Left ventricle myocardium superior (tissue), 1 donor: Measurements from ENCODE around the gene DOCK1. TPM values are rescaled to one million over a fixed set of nuclear protein-coding genes. Genes with fewer than 3 reads are reported as not detected.
A peak's percentile ranks its signal among the peaks of the same experiment; 100 is the strongest.

ENCODE experiments used
- ATAC-seq: fragments of 200-7000 bp; cut with Tn5 transposase; one replicate; pipeline ENCODE4 v1.9.1; 2020; ENCODE audit warnings: mild to moderate bottlenecking, moderate library complexity
- DNase-seq: peaks from one replicate; pipeline ENCODE4 v3.0.0-alpha.2; 2020
- intact Hi-C: fragments of 100-400 bp; cut with micrococcal nuclease; formaldehyde crosslinking; loops from one replicate; pipeline ENCODE4 v1.11.0; 2022
- total RNA-seq: library from RNA; stranded (reverse); fragmentation: NEBNext Ultra II Directional; extraction: Animal tissue kit (Norgen Biotek cat#: 25700); gene quantifications from one replicate; pipeline ENCODE4 v1.2.1, GENCODE V29; 2021
- donor health status: DM: no; HTN: yes; CAD: no; lungs with severe emphysema.

The DOCK1 gene
- total RNA-seq, 1 donor from 2014 or later: 16.3 TPM

DNA sequence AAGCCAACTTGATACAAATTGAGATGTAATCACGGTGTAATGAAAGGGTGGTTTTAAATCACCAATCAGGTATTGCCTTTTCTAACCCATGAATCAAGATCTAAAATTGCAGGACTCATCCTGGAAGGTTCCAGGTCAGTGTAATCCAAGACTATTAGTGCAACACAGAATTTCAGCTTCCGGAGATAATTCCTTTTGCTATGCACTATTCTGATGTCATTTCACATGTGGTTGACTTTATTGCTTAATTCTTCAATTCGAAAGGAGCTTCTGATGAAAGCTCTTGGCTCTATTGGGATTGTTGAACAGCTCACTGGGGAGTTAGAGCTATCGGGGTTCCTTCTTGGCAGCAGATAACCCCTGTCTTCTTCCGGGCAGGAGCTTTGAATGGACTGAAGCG, 438.6 kb downstream of the DOCK1 start:
- ATAC-seq (no peak), DNase-seq (no peak)
- intact Hi-C loops: no loop called here

GRCh38 chr10:127344346-127344745, 439.1 kb downstream of the DOCK1 start:
- intact Hi-C loops: no loop called here
- DNase-seq: no peak
- no peak for ATAC-seq

GRCh38 chr10:127345231-127345965, 440.2 kb downstream of the DOCK1 start:
- intact Hi-C loops: no loop called here
- no peak for DNase-seq
- ATAC-seq: no peak

DNA sequence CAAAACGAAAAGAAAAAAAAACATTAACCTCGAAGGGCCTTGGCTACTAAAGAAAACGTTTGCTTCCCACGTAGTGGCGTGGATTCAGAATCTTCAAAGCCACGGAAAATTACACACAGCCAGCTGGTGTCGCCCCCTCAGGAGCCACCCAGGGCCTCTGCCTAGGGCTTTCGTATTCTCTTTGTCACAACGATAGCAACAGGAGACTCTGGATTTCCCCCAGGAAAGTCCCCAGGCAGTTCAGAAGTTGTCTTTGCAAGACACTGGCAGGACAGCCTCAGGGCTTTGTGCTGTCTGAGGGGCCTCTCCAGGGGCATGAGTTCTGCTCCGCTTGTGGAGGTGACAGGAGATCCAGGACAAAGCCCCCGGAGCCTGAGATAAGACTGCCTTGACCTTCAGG, 441.4 kb downstream of the DOCK1 start:
- DNase-seq (no peak), ATAC-seq (no peak)
- intact Hi-C loops: no loop called here

DNA sequence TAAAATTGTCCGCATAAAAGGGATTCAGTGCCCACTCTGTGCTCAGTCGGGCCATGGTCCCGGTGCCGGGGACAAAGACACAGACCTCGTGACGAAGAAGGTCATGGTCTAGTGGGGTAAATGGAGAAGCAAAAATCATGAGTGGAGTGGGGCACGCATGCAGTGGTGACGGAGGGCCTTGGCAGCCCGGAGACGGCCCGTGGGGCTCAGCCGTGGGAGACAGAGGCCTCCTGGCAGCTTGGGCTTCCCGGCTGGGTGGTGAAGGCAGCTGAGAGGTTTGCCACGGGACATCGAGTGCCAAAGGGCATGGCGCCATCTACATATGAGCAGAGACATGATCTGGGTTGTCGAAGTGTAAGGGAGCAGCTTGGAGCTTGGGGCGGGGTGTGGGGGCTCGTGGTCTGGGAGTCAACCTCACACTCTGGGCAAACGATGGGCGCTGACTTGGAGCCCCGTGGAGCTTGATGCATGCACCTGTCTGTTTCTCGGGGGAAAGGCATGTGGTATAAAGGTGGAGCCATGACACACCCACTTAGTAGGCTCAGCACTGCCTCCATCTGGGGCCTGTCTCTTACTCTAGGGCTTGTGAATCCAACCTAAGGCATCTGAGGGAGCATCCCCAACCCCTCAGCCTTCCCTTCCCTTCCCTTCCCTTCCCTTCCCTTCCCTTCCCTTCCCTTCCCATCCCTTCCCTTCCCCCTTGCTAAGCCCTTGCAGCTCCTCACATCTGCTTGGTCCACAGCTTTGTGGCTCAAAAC, 442.2 kb downstream of the DOCK1 start:
- no peak for ATAC-seq
- DNase-seq: no peak
- intact Hi-C loops: no loop called here

DNA sequence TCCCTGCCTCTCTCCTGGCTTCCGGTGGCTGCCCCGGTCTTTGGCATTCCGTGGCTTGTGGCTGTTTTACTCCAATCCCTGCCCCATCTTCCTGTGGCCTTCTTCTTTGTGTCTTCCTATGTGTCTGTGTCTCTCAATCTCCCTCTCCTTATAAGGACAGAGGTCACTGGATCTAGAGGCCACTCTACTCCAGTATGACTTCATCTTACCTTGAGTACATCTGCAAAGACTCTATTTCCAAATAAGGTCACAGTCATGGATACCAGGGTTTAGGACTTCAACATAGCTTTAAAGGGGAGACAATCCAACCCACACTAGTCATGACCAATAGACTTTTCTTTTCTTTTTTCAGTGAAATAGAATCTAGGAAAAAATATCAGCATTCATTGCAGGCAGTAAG, 444.5 kb downstream of the DOCK1 start:
- DNase-seq: no peak
- intact Hi-C loops: no loop called here

GRCh38 chr10:127351542-127351941, 446.3 kb downstream of the DOCK1 start:
- ATAC-seq (no peak), DNase-seq (no peak)
- intact Hi-C loops: no loop called here

More for the DNA sequence above, 444.5 kb downstream of the DOCK1 start:
- no peak for ATAC-seq

DNA sequence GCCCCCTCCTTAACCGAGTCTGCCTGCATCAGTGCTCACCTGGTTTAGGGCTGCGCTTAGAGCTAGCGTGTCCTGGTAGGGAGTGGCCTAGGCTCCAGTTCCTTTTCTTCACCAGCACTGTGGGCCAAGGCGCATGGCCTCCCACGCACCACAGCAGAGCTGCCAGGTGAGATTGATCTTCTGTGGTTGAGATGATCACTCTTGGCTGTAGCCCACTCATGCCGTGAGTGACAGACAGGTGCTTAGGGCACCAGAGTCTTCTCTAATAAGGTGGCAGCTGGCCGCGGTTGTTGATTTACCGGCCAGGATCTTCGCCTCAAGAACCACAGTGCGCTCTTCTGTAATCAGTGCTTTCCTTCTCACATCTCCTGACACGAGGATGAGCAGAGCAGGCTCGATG, 448.3 kb downstream of the DOCK1 start:
- no peak for ATAC-seq
- intact Hi-C loops: no loop called here
- no peak for DNase-seq

DNA sequence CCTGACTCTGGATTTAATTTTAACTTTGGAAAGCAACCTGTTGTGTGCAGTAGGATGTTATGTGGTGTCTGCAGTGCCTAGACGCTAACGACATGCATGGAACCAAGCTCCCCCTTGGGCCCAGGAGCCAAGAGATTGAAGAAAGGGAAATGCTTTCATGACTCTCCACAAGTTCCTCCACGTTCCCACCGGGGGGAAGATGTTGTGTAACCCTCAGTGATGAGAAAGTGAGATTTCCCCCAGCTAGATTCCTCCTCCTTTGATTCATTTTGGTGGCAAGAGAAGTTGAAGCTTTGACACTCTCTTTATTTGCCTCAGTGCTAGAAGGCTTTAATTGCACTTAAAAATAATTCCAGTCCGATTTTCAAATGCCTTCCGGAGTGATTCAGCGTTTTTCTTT, 449.0 kb downstream of the DOCK1 start:
- intact Hi-C loops: no loop called here
- no peak for ATAC-seq
- DNase-seq: no peak

DNA sequence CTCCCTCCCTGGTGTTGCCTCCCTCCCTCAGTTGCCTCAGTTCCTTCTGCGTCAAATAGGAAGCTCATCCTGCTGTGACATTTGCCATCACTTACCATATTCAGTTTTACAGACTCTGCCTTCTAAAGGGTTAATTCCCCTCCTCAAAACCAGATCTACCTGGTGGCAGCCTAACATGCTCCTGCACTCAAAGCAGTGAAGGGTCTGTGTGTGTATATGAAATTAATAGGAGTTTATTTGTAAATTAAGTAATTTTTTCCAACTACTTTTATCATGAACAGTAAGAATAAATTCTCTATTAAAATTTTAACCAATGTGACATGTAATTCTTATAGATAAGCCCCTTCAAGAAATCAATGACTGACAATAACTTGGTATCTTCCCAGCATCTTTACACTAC, 449.8 kb downstream of the DOCK1 start:
- DNase-seq: no peak
- ATAC-seq: no peak
- intact Hi-C loops: no loop called here

GRCh38 chr10:127356360-127356759, 451.1 kb downstream of the DOCK1 start:
- intact Hi-C loops: no loop called here
- DNase-seq: no peak
- no peak for ATAC-seq

DNA sequence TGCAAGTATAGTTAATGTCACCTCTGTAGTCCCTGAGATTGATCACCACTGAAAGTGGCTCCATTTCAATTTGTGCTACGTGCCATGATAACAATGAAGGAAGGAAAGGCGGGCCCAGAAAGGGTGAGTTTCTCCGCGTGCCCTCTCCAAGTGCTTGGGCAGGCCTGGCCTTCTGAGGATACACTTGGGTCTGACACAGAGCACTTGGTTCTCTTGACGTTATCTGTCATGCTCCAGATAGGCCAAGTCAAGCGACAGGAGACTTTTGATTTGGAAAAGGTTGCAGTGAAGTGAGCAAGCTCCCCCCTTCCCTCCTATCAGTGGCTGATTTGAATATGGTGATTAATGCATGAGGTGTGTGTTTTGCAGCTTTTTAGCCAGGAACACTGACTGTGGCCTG, 452.0 kb downstream of the DOCK1 start:
- no peak for DNase-seq
- intact Hi-C loops: no loop called here
- ATAC-seq: peak; percentile 51

DNA sequence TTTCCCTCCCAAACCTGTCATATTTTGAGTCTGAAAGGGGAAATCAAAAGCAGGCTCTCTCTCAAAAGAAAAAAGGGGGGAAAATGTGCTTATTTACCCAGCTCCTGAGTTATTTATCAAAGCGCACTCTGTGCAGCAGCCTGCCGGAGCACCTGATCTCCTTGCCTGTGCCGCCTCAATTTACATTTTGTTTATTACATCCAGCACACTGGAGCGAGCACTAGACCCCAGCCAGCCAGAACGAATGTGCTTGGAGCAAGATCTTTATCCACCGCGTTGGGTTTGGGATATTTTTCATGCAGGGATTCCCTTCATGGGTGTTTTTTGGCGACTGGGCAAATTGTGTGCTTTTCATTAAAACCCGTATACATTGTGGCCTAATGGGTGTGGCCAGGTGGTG, 453.1 kb downstream of the DOCK1 start:
- ATAC-seq: no peak
- intact Hi-C loops: no loop called here

GRCh38 chr10:127364034-127364433, 458.8 kb downstream of the DOCK1 start:
- ATAC-seq: no peak
- no peak for DNase-seq
- intact Hi-C loops: no loop called here

More for the DNA sequence above, 453.1 kb downstream of the DOCK1 start:
- no peak for DNase-seq

DNA sequence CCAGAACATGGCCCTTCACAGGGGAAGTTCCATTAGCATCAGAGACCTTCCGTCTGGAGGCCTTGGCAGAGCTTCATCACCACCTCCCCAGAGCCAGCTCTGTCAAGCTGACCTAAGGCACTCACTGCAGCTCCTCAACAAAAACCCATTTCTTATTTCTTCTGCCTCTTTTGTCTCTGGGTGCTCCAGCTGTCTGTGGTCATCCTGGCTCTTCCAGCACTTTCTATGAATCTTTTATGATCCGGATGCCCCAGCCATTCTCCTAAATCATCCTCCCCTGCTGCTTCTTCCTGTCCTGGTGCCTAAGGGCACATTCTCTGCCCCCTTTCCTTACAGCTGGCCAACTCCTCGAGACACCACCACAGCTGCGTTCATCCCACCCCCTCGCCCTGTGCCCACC, 462.9 kb downstream of the DOCK1 start:
- DNase-seq (no peak), ATAC-seq (no peak)
- intact Hi-C loops: no loop called here

GRCh38 chr10:127368929-127369328, 463.7 kb downstream of the DOCK1 start:
- intact Hi-C loops: no loop called here
- no peak for ATAC-seq
- no peak for DNase-seq

DNA sequence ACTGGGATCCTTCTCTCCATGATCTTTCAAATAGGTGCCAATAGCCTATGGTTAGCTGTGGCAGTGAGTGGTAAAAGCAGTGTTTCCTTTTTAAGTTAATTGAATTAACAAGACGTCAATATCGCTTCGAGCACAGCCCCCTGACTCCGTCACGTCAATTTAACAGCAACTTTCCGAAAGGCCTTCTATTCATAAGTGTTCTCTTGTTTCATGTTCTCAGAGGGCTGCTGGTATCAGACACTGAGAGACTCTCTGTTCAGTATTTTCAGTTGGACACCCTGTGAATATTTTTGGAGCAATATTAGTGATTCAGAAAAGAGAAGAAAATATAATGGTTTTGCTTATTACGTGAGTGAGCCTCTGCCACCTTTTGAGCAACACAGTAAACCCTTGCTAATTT, 465.4 kb downstream of the DOCK1 start:
- ATAC-seq (no peak), DNase-seq (no peak)
- intact Hi-C loops: no loop called here

GRCh38 chr10:127372361-127372760, 467.1 kb downstream of the DOCK1 start:
- intact Hi-C loops: no loop called here
- ATAC-seq: no peak

GRCh38 chr10:127374074-127374680, 468.9 kb downstream of the DOCK1 start:
- intact Hi-C loops: no loop called here
- ATAC-seq: no peak

More at GRCh38 chr10:127372361-127372760, 467.1 kb downstream of the DOCK1 start:
- DNase-seq: no peak

DNA sequence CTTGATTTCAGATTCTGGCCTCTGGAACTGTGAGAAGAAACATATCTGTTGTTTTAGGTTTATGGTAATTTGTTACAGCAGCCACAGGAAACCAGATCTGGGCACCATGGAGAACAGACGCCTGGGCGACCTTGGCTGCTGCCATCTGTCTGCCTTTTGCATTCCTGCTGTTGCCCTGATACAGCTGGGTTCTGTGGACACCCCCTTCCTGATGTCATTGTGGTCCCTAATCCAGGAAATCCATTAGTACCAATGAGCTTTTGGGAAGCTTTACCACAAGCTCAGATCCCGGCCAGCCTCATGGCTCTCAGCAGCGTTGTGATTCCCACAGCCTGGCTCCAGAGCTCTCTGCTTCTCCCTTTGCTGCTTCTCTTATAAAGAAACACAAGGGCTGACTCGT, 469.7 kb downstream of the DOCK1 start:
- ATAC-seq (no peak), DNase-seq (no peak)
- intact Hi-C loops: no loop called here

More at GRCh38 chr10:127374074-127374680, 468.9 kb downstream of the DOCK1 start:
- no peak for DNase-seq
